Stimulated activated CD4-positive, alpha-beta T cell treated with anti-CD3 and anti-CD28 coated beads, Interleukin-2, amount 100 ng/mL, for 24 hours (primary cell): ENCODE measurements around the gene CSF3.

Source experiments
- DNase-seq, 2 donors: peaks; one replicate each; pipeline ENCODE4 v3.0.0-alpha.2; 2020

The CSF3 gene

DNA sequence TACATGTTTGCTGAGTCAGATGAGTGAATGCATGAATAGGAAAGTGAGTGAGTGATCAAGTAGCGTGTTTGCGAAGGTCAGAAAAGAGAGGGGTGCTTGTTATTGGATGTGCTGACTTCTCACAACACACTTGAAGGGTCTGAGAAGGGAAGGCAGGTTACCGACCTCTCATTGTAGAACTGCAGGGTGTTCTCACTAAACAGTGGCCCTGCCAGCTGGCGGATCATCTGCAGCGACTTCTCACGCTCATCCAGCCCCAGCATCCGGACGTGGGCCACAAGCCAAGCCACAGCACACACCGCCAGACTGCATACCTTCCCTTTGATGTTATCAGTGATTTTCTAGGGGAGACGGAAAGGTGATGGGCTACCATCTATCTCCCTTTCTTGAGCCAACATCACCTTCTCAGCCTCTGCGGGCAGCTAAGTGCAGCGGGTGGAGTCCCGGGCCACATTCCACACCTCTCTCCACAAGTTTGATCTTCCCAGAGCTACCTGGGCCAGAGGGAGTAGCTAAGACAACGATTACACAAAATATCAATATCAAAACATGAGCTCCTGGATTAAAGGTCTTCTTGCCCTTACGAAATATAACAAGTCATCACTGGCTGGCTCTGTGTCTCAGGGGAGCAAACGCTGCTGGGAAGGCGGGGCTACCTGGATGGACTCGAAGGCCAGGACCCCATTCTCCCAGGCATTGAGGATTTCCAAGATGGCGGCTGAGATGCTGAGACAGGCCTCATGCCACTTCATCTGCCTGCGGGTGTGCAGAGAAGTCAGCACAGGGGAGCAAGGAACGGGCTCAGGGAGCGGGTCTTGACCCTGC, 11.0 kb downstream of the CSF3 start:
- DNase-seq, result peak in 1 of 2 donors; percentile 38

DNA sequence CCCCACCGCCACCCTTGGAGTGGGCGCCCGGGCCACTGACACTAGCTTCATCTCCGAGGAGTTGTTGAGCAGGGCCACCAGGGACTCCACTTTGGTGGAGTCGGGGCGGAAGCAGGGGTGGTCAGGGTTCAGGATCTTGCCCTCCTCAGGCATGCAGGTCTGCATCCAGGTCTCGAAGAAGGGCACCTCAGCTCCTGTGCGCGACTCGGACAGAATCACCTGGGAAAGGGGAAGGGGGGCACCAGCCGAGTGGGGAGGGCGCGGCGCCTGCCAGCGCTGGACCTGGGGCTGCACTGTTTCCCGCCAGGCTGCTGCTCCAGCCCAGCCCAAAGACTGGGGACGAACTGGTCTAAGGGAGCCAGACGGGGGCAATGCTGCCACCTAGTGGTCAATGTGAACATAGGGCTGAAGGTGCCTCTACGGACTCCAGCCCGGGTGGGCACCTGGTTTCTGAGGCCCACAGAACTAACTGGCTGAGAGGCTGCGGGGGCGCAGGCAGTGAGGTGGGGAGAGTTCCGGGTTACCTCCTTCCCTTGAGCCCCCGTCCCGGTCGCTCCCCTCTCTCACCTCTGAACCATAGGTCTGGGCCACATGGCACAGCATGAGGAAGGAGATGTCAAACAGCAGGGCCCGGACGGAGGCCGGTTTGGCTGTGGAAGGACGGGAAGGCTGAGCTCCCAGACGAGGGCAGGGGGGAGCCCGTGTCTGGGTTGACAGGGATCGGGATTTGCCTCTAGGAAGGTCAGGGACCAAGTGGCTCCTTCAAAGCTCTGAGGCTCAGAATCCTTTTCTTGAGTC, 11.8 kb downstream of the CSF3 start:
- DNase-seq, result peak; percentile 80 to 81

DNA sequence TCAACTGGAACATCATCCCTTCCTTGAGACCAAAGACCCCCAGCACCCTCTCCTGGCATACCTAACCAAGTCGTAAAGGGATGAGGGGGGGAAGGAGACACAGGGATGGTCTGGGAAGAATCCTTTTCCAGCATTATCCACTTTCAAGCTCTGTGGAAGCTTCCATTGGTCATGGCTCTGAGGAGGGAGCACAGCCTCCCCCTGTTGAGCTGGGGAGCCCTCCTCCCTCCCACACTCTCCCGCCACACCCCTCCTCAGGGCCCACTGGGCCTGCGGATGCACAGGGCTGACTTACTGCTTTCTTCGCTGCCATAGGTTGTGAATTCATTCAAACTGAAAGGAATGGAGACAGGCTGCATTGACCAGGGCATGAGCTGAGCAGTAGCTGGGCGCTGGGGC, 12.4 kb downstream of the CSF3 start:
- DNase-seq, result no peak

DNA sequence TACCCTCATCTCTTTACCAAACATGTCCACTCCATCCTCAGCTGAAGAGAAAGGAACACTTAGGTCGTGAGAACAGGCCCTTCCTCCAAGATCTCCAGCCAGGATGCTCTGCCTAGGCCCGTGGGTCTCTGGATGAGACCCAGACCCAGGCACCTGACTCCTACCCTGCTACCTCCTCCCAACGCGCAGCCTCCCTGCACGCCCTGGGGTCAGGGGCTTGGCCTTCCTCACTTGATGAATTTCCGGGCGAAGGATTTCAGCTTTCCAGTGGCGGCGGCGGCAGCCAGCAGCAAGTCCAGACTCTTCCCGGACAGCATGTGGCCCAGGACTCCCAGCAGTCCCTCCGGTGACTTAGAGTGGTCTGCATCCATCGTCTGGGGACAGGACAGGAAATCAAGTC, 13.4 kb downstream of the CSF3 start:
- no peak for DNase-seq

DNA sequence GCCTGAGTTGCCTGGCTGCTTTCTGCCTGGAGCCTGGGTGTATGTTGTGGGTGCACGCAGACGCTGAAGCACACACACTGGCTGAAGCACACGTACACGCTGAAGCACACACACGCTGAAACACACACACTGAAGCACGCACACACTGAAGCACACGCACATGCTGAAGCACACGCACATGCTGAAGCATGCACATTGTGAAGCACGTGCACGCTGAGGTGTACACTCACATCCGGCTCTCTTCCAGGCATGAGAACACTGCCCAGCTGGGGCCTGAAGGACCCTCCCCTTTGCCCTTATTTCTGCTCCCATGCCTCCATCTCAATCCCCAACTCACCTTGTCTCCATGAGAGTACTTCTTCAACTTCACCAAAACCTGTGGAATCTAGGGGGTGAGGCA, 16.5 kb downstream of the CSF3 start:
- DNase-seq, result no peak

DNA sequence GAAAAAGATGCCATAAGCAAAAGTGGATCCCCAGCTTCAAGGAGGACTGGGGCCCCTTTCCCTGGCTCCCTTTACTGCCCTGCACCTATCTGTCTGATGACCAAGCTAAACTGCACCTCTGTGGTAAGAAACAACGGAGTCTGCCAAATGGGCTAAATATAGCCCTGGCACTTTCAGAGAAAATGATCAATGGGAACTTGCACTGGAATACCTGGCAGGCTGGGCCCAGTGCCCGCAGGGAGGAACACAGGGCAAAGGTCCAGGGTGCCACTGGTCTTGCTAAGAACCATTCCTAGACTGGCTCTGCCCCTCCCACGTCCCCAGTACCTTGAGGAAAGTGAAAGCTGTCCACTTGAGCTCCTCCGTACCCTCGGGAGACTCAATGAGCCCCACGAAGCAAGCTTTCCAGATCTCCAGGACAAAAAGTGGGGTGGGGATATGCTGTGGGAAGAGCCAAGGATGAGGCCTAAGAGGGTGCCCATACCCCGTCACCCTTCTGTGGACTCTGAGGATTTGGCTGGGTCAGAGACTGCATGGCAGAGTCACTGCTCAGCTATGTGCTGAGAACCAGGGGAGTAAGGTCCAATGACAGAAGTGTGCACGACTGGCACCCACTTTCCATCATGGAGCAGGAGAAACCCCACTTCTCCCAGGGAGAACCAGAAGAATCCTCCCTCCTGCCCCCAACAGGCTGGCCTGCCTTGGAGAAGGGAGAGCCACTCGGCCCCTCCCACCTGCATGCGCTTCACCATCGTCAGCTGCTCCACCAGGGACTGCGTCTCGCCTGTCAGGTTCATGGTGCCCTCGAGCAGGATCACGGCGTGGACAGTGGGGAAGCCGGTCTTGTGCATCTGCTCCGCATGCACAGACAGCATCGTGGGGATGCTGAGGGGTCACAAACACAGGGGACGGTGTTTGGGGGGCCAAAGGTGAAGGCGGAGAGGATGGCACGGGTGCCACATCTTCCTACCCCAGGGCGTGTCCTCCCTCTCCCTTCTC, 17.4 kb downstream of the CSF3 start:
- no peak for DNase-seq

DNA sequence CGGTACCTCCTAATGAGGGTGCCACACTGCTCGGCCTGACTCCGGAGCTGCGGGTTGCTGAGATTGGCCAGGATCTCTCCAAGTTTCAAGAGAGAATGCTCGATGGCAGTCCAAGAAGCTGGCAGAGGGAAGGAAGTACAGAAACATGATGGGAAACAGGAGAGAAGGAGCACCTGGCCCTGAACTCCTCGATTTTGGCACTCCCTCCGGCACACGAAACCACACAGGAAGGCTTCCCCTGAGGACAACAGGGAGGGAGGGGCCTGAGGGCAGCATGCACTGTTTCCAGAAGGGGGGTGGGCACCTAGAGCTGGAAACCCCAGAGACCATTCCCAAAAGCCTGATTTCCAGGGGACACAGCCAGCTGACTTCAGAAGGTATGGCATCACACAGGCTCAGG, 18.1 kb downstream of the CSF3 start:
- DNase-seq, result no peak

DNA sequence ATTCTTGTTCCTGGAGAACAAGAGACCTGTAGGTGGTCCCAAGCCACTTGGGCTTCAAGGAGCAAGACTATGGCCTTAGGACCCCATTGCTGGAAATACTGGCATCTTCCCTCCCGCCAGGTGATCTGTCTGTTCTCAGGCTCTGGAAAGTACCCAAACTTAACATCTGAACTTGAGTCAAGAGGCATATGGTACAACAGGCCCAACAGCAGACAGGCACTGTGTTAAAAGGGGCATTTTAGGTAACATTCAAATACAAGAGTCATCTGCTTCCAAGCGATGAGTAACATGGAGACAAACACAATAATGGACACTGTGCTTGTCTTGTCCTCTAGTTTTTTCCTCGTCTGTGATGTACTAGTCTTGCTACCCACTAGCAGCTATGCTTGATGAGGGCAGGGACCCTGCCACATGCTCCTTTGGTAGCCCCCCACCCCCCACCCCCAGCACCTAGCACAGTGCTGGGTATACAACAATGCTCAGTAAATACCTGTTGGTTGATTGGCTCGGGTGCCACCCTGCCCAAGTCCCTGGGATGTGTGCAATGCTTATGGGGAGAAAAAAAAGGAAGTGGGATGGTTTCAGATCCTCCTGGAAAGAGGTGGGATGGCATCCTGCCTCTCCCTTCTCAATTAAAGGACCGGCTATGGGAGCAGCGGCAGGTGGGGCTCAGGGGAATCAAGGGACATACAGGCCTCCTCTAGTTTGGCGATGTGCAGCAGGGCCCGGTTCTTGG, 19.4 kb downstream of the CSF3 start:
- no peak for DNase-seq

DNA sequence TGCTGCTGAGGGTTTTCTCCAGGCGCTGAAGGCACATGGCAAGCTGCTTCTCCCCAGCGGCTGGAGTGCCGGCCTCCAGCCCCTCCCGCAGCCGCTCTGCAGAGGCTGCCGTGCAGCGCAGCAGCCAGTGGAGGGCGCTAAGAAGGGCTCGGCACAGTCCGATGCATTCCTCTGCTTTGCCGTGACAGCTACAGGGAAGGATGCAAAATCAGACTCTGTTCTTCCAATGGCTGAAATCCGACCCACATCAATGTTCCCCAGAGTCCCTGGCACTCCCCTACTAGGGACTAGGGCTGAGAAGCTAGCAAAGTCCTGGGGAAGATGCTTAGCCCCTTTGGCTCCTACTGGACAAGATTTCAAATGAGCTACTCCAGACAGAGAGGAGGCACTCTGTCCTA, 19.9 kb downstream of the CSF3 start:
- no peak for DNase-seq

DNA sequence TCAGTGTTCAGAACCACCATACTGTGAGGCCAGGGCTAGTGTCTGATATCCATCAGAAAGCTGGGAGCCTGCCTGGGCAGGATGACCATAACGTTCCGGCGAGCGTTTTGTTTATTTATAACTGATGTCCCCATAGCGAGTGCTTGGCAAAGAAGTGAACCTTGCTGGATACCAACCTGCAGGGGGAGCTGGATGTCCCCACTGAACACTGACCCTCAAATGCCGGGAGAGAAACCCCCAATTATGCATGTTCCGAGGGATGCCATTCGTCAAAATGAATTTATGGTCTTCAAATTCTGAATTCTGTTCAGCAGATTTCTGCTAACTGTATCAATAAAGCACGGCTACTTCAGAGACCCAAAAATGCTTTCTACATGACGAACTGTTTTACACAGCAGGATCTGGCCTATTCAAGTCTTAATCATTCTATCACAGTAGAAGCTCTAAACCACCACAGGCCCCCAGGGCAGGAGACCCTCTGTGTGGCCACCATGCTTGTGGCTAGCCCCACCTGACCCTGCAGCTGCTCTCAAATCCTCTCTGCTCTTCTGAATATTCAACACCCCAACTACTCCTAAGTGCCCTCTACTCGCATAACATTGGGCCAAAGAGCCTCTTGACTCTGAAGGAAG, 23.8 kb downstream of the CSF3 start:
- DNase-seq, result no peak

DNA sequence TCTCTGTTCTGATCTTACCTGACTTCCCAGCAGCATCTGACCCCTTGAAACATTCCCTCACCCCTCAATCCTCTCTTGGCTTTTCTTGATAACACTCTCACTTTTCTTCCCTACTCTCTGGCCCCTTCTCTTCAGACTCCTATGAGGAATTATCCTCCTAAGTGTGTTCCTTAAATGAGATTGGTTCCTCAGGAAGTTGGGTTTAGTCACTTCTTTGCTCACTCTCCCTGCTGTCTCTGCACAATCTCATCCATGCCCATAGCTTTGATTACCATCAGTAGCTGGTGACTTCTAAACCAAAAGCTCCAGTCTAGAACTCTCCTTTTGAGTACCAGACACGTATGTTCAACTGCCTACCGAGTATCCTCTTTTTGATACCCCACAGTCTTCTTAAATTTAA, 26.0 kb downstream of the CSF3 start:
- no peak for DNase-seq

DNA sequence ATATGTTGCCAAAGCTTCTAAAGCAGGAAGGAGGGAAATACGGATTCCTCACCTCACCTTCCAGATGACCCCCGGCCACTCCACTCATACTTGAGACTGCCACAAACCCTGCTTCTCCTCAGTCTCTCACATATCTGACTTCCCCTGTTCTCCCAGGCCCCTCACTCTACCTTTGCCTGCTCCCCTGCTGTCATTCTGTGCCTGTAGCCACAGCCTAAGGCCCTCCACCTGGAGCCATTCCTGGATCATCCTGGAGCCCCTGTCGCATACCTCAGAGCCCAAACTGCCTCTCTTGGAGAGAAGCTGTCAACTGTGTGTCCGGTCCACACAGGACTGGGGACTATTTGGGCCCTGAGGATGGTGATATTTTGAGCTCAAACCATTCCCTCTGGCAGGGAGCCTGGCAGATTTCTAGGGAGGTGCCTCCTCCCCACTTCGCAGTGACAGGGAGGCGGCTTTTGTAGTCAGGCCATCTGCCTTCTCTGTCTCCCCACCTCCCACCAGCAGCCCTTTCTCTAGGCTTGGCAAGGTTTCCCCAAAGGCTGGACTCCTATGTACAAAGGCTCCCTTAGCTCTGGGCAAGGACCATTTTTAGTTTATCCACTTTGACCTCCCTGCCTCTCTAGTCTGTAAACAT, 41.3 kb downstream of the CSF3 start:
- no peak for DNase-seq

DNA sequence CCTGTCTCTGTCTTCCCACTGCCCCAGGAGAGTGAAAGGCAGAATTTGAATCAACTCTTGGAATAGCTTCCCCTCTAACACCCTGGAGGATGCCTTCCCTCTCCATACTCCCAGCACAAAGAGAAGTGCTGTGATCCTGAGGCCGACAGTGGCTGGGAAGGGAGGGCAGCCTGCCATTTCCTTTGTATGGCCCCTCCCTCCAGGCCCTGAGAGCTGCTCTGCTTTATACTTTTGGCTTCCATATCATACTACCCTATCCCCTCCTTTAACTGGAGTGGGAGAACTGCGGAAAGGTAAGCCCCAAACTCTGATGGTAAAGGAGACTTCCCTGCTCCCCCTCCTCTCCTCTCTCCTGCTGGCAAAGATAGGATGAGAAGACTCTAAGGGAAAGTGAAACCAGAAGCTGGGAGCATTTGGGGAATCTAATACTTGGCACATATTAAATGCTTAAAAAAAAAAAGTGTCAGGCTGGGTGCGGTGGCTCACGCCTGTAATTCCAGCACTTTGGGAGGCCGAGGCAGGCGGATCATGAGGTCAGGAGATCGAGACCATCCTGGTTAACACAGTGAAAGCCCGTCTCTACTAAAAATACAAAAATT, 43.0 kb downstream of the CSF3 start:
- no peak for DNase-seq

DNA sequence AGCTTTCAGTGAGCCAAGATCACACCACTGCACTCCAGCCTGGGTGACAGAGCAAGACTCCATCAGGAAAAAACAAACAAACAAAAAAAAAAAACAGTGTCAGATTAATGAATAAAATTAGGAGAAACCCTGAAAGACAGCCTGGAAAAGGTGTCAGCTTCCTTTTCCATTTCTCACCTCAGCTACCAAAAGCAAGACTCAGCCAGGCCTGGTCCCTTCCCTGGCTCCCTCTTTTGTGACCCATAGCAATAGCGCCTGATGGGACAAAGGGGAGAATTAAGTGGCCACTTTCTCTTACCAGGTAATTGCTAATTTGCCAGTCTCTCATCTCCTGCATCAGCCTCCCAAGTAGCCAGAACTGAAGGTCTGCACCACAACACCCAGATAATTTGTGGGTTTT, 43.6 kb downstream of the CSF3 start:
- no peak for DNase-seq

DNA sequence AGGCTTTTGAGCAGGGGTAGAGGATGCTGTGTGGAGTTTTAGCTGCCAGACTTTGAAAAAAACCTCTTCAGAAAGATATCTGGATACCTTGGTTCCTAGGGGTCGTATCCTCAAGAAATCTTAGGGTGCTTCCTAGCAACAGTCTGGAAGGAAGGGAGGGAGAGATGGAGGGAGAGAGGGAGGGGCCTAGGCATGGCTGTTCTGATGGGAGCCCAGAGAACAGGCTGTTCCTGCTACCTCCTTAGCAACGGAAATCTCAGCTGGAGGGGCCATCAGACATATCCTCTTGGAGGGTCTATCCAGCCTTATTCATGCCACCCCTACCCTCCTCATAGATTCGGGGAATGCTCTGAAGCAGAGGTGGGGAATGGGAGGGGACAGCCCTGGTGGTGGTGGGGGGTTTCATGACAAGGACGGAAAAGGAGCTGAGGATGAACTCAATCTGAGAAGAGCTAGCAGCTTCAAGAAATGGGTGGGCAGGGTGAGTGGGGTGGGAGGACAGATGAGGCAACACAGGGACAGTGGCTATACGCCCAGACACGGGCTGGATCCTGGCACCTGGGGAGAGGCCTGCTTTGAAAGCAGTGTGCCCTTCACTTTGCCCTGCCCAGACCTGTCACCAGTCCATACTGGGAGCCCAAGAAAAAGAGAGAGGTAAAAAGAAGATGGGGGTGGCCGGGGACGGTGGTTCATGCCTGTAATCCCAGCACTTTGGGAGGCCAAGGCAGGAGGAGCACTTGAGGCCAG, 44.7 kb downstream of the CSF3 start:
- DNase-seq, result no peak

DNA sequence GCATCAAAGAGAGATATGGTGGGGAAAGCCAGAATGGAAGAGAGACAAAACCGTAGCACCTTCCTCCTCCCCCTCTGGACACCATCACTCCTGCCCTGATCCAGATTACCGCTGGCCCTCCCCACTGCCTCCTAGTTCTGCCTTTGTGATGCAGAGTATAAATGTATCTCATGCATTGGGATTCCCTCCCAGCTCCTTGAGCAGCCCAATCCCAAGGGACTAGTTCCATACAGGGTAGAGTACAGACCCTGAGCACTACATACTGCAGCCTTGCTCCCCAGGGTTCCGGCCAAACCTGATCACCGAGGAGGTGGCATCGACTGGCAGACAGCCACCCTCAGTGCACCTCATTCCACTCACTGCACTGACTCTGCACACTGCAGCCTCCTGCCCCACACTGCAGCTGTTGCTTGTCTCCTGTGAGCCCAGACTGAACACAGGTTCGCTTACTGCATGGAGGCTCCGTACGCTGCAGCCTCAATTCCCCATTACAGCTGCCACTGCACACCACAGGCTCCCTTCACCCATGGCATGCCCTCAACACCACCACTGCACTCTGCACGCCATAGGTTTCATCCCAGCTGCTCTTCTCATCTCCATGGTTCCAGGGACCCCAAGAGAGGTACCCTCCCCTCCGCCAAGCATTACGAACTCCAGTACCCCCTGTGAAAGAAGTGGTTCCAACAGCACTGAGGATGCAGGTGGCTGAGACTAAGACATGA, 45.8 kb downstream of the CSF3 start:
- no peak for DNase-seq

DNA sequence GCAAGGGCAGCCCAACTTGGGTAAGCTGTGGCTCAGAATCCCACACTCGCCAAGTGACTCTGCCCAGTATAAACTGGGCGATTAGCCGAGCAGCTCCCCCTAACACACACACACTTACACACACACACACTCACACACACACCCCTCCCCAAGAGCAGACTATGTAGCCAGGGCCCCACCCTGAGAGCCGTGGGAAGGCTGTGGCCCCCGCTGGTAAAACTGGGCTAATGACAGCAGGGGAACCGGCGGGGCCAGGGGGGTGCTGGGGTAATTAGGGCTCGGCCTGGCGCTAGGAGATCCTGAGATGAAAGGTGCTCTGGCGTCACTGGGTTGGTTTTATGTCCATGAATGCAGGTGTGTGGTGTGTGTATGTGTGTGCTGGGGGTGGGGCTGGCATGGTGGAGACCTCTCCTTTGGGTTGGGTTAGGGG, 46.4 kb downstream of the CSF3 start:
- no peak for DNase-seq

DNA sequence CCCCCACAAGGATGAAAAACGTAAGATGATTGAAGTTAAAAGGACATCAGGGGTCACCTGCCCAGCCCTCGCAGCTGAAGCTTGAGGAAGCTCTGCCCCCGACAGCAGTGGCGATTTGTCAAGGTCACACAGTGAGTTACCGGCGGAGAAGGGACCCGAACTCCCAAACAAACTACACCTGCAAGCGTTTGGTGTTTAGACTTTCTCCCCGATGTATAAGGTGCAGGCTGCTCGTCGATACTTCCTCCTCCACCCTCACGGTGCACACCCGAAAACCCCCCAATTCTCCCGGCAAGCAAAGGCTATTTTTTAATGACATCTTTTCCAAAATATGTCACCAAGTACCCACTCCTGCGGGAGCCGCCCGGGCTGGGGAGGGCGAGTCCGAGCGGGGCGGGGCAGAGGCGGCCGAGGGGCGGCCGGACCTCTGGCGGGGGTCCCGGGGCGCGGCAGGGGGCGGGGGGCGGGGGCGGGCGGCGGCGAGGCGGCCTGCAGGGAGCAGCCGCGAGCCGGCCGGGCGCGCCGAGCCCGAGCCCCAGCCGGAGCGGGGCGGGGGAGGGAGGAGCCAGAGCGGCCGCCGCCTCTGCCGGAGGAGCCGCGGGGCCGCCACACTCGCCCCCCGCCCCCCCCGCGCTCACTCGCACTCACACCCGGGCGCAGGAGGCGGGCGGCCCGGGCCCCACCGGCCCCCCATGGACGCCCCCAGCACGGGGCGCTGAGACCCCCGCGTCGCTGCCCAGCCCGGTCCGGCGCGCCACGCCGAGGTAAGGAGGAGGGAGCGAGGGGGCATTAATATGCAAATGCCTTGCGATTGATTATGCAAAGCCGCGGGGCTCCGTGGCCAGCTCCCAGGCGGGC, 47.3 kb downstream of the CSF3 start, which contains the start of gene THRA:
TSS of gene THRA (plus strand) at position 637 of the 858 bp plus-strand sequence. CDS start 11,524 bp downstream, outside the sequence.
- peak; percentile 71 to 77 for DNase-seq
